VCaP (cell line): ENCODE measurements around the gene CARM1.

Source experiments
- H3K27ac ChIP-seq: fragments of 450-650 bp; 2 replicates; pipeline ENCODE4 v1.5.1; 2017
- CTCF ChIP-seq: fragments of 450-650 bp; conservative IDR thresholded peaks from 2 replicates; pipeline ENCODE4 v1.5.1; 2017; ENCODE audit warnings: mild to moderate bottlenecking, moderate library complexity

CARM1 gene

GRCh38 chr19:10891405-10892086, 20.2 kb downstream of the CARM1 start:
- TF ChIP-seq CTCF: no peak
- H3K27ac ChIP-seq: no peak overlapping the region

GRCh38 chr19:10892256-10892655, 20.9 kb downstream of the CARM1 start:
- H3K27ac ChIP-seq: no peak overlapping the region
- TF ChIP-seq CTCF: no peak

- TF ChIP-seq CTCF: no peak
- no peak overlapping the region for H3K27ac ChIP-seq
These were observed 23.5 kb downstream of the CARM1 start for GRCh38 chr19:10894911-10895213.

- no peak for TF ChIP-seq CTCF
- peak overlapping the region; percentile 69 for H3K27ac ChIP-seq
These were observed 24.0 kb downstream of the CARM1 start for GRCh38 chr19:10895363-10895762.

GRCh38 chr19:10895920-10896319, 24.6 kb downstream of the CARM1 start:
- TF ChIP-seq CTCF: 0 out of 2 replicates have a peak, but pooled peaks have one; percentile 9
- H3K27ac ChIP-seq: peak overlapping the region; percentile 69

- H3K27ac ChIP-seq: peak overlapping the region; percentile 69
- no peak for TF ChIP-seq CTCF
These were observed 25.6 kb downstream of the CARM1 start for GRCh38 chr19:10896851-10897526.

- peak overlapping the region; percentile 69 for H3K27ac ChIP-seq
These were observed 27.3 kb downstream of the CARM1 start for GRCh38 chr19:10898633-10899032.

More at GRCh38 chr19:10898633-10899032, 27.3 kb downstream of the CARM1 start:
- TF ChIP-seq CTCF: no peak
